Measurements from ENCODE around the gene NUTM2A.
"Not testable (repeated sequence)": the region's sequence is repeated elsewhere in the genome, so short reads cannot be mapped to it uniquely, and the experiment has no call there.

Gene NUTM2A

DNA sequence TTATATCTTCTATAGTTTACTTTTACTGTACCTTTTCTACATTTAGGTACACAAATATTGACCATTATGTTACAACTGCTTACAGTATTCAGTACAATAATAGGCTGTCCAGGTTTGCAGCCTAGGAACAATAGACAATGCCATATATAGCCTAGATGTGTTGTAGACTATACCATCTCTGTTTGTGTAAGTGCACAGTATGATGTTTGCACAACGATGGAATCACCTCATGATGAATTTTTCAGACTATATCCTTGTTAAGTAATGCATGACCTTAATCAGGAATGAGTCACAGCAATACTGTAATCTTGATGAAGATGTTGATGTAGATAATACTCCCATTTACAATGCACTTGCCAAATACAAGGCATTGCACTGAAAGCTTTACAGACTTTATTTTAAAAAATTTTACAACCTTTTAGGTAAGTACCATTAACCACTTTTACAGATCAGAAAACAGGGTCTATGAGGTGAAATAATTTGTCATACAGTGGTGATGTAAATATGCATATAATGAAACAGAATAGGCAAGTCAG, 23.6 kb downstream of the NUTM2A start:
- not testable (repeated sequence) for DNase-seq

DNA sequence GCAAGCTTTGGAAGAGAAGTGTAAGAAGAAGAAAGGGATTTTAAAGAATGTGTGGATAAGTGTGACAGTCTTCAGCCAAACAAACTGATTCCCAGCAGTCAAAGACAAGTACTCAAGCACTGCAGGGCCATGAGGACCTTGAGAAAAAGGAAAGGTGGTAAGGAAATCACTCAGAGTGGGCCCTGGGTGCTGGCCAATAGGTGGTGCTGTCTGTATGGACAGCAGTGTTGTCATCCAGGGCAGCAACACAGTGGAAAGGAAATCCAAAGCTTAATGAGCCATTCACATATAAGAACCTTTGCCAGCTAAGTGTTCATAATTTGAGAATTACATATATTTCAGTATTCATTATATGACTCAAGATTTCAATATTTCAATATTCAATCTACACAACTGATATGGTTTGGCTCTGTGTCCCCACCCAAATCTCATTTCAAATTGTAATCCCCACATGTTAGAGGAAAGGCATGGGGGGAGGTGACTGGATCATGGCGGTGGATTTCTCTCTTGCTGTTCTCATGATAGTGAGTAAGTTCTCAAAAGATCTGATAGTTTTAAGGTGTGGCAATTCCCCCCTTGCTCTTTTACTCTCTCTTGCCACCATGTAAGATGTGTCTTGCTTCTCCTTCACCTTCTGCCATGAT, 55.6 kb downstream of the NUTM2A start:
- not testable (repeated sequence) for DNase-seq

Measured in nucleus accumbens (tissue), 56 donors.